ENCODE measurements around the gene GPR160. TPM values are rescaled to one million over a fixed set of nuclear protein-coding genes. Genes with fewer than 3 reads are reported as not detected.
"Not testable (repeated sequence)": the region's sequence is repeated elsewhere in the genome, so short reads cannot be mapped to it uniquely, and the experiment has no call there.

The GPR160 gene
- total and polyA plus RNA-seq, 2 donors (not counting 1 experiment from before 2014, with no cell fraction given) = 0.50 to 0.58 TPM

GRCh38 chr3:170109579-170110293, 71.9 kb downstream of the GPR160 start:
- no peak overlapping the region for H3K9ac ChIP-seq (ENCODE audit: insufficient read depth, low read length)
- no peaks in the 10 kb centered on the region for H3K27me3 ChIP-seq (ENCODE audit: control insufficient read depth, insufficient read depth, low read length)
- no peaks in the 10 kb centered on the region for H3K36me3 ChIP-seq (ENCODE audit: control insufficient read depth, insufficient read depth, low read length)
- no peaks in the 10 kb centered on the region for H3K79me2 ChIP-seq (ENCODE audit: control insufficient read depth, insufficient read depth, low read length)
- no peak for DNase-seq (ENCODE audit: low read depth in 2 of 2)
- TF ChIP-seq CTCF (conservative IDR thresholded peaks at IDR 0.05 in 1 of 2, IDR thresholded peaks at IDR 0.05 in 1 of 2; ENCODE audit: low read depth in 1 of 2, low read length in 2 of 2) = no peak
- TF ChIP-seq EZH2 (IDR thresholded peaks at IDR 0.05; ENCODE audit: low read length, missing control alignments) = no peak
- no peak overlapping the region for H2AFZ ChIP-seq (ENCODE audit: low read length)
- no peak overlapping the region for H3K4me2 ChIP-seq (ENCODE audit: extremely low read depth, insufficient read depth, low read length)
- no peak overlapping the region for H3K27ac ChIP-seq (ENCODE audit: insufficient read depth, low read length)
- H3K9me3 ChIP-seq (ENCODE audit: control insufficient read depth, insufficient read depth, low read depth, low read length) = no peaks in the 10 kb centered on the region
- H4K20me1 ChIP-seq (ENCODE audit: control insufficient read depth, extremely low read depth, insufficient read depth, low read length) = no peaks in the 10 kb centered on the region
- H3K4me3 ChIP-seq (replicated peaks in 1 of 4; ENCODE audit: control extremely low read depth in 1 of 4, insufficient read depth in 1 of 4, low read depth in 3 of 4, low read length in 4 of 4) = no peak overlapping the region
- H3K4me1 ChIP-seq (ENCODE audit: control insufficient read depth, extremely low read depth, insufficient read depth, low read length) = no peaks in the 10 kb centered on the region

GRCh38 chr3:170111147-170111771, 73.5 kb downstream of the GPR160 start:
- Histone ChIP-seq H4K20me1 (ENCODE audit: control insufficient read depth, extremely low read depth, insufficient read depth, low read length) (no peaks in the 10 kb centered on the region), H2AFZ (ENCODE audit: low read length) (no peak overlapping the region), H3K4me2 (ENCODE audit: extremely low read depth, insufficient read depth, low read length) (no peak overlapping the region), H3K27me3 (ENCODE audit: control insufficient read depth, insufficient read depth, low read length) (no peaks in the 10 kb centered on the region), H3K9ac (ENCODE audit: insufficient read depth, low read length) (no peak overlapping the region), H3K9me3 (ENCODE audit: control insufficient read depth, insufficient read depth, low read depth, low read length) (no peaks in the 10 kb centered on the region), H3K27ac (ENCODE audit: insufficient read depth, low read length) (no peak overlapping the region), H3K4me3 (replicated peaks in 1 of 4; ENCODE audit: control extremely low read depth in 1 of 4, insufficient read depth in 1 of 4, low read depth in 3 of 4, low read length in 4 of 4) (no peak overlapping the region), H3K4me1 (ENCODE audit: control insufficient read depth, extremely low read depth, insufficient read depth, low read length) (no peaks in the 10 kb centered on the region), H3K36me3 (ENCODE audit: control insufficient read depth, insufficient read depth, low read length) (peaks cover 3% of the 10 kb centered on the region), H3K79me2 (ENCODE audit: control insufficient read depth, insufficient read depth, low read length) (no peaks in the 10 kb centered on the region)
- DNase-seq (ENCODE audit: low read depth in 2 of 2) = no peak
- TF ChIP-seq CTCF (conservative IDR thresholded peaks at IDR 0.05 in 1 of 2, IDR thresholded peaks at IDR 0.05 in 1 of 2; ENCODE audit: low read depth in 1 of 2, low read length in 2 of 2) (no peak), EZH2 (IDR thresholded peaks at IDR 0.05; ENCODE audit: low read length, missing control alignments) (no peak)

- H3K9ac ChIP-seq (ENCODE audit: insufficient read depth, low read length); H4K20me1 ChIP-seq (ENCODE audit: control insufficient read depth, extremely low read depth, insufficient read depth, low read length); H3K79me2 ChIP-seq (ENCODE audit: control insufficient read depth, insufficient read depth, low read length); H3K4me2 ChIP-seq (ENCODE audit: extremely low read depth, insufficient read depth, low read length); H3K27me3 ChIP-seq (ENCODE audit: control insufficient read depth, insufficient read depth, low read length); H3K9me3 ChIP-seq (ENCODE audit: control insufficient read depth, insufficient read depth, low read depth, low read length); H2AFZ ChIP-seq (ENCODE audit: low read length); H3K4me3 ChIP-seq (replicated peaks in 1 of 4; ENCODE audit: control extremely low read depth in 1 of 4, insufficient read depth in 1 of 4, low read depth in 3 of 4, low read length in 4 of 4); H3K36me3 ChIP-seq (ENCODE audit: control insufficient read depth, insufficient read depth, low read length); DNase-seq (ENCODE audit: low read depth in 2 of 2); H3K4me1 ChIP-seq (ENCODE audit: control insufficient read depth, extremely low read depth, insufficient read depth, low read length); H3K27ac ChIP-seq (ENCODE audit: insufficient read depth, low read length): not testable (repeated sequence)
Measured at GRCh38 chr3:170114165-170114564, 76.4 kb downstream of the GPR160 start.
